ENCODE results near the gene PLD4. TPM values are rescaled to one million over a fixed set of nuclear protein-coding genes. Genes with fewer than 3 reads are reported as not detected.
A peak's percentile ranks its signal among the peaks of the same experiment; 100 is the strongest.
"Not testable (repeated sequence)": the region's sequence is repeated elsewhere in the genome, so short reads cannot be mapped to it uniquely, and the experiment has no call there.

Gene PLD4
- total RNA-seq, 1 experiment from 2014 or later: not detected

DNA sequence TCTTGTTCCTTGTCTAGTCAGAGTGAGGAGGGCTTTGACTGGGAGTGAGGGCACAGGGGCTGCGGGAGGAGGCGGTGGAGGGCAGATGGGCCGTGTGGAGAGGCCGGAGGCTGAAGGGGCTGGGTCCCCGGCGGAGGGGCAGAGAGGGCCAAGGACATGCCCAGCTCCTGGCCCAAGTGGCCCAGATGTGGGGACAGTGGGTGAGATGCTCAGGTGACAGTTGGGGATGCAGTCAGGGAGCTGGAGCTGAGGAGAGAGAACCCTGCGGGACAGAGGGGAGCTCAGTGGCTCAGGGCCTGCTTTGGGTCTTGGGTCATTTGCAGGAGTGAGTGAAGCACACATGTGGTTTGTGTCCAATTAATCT, 26.5 kb upstream of the PLD4 start:
- no peak for DNase-seq (ENCODE audit: extremely low read depth, low read depth)

- no peak for DNase-seq (ENCODE audit: extremely low read depth, low read depth)
These were observed 25.7 kb upstream of the PLD4 start for GRCh38 chr14:104898870-104899510.

DNA sequence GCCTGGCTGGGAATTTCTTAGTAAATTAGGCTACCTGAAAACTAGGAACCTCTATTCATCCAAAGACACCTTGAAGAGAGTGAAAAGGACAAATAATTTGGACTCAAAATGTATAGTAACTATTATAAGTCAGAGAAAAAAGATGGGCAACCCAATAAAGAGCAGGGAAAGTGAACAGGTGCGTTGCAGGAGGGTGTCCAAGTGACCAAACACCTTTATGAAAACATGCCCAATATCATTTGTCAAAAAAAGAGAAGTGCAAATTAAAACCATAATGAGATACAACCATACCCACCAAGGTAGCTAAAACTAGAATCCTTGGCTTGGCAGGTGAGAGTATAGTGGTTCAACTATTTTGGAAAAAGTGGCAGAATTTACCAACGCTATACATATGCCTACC, 24.9 kb upstream of the PLD4 start:
- no peak for DNase-seq (ENCODE audit: extremely low read depth, low read depth)

- no peak for DNase-seq (ENCODE audit: extremely low read depth, low read depth)
These were observed 23.8 kb upstream of the PLD4 start for GRCh38 chr14:104900639-104901512.

GRCh38 chr14:104903990-104904389, 20.7 kb upstream of the PLD4 start:
- no peak for DNase-seq (ENCODE audit: extremely low read depth, low read depth)

GRCh38 chr14:104904650-104905578, 19.8 kb upstream of the PLD4 start:
- not testable (repeated sequence) for DNase-seq (ENCODE audit: extremely low read depth, low read depth)

DNA sequence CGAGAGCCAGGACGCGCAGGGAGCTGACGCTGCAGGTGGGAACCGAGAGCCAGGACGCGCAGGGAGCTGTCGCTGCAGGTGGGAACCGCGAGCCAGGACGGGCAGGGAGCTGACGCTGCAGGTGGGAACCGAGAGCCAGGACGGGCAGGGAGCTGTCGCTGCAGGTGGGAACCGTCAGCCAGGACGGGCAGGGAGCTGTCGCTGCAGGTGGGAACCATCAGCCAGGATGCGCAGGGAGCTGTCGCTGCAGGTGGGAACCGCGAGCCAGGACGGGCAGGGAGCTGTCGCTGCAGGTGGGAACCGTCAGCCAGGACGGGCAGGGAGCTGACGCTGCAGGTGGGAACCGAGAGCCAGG, 19.1 kb upstream of the PLD4 start:
- not testable (repeated sequence) for DNase-seq (ENCODE audit: extremely low read depth, low read depth)

- DNase-seq (ENCODE audit: extremely low read depth, low read depth): no peak
These were observed 16.4 kb upstream of the PLD4 start for GRCh38 chr14:104908303-104908702.

DNA sequence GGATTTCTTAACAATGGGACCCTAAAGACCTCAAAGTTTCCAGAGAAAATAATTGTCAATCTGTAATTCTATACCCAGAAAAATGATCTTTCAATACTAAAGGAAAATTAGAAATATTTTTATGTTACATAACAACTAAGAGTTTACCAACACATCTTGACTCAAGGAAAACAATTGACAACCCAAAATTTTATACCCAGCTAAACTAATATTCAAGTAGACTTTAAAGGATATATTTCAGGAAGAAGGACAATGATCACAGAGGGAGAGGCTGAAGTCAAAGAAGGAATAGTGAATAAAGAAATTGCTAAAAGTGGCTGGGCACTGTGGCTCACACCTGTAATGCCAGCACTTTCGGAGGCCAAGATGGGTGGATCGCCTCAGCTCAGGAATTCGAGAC, 12.6 kb upstream of the PLD4 start:
- no peak for DNase-seq (ENCODE audit: extremely low read depth, low read depth)

GRCh38 chr14:104913435-104913834, 11.2 kb upstream of the PLD4 start:
- DNase-seq (ENCODE audit: extremely low read depth, low read depth): no peak

GRCh38 chr14:104917116-104917515, 7.6 kb upstream of the PLD4 start:
- no peak for DNase-seq (ENCODE audit: extremely low read depth, low read depth)

GRCh38 chr14:104917993-104918392, 6.7 kb upstream of the PLD4 start:
- no peak for DNase-seq (ENCODE audit: extremely low read depth, low read depth)

GRCh38 chr14:104919152-104919992, 5.3 kb upstream of the PLD4 start:
- not testable (repeated sequence) for DNase-seq (ENCODE audit: extremely low read depth, low read depth)

- peak; percentile 34 for DNase-seq (ENCODE audit: extremely low read depth, low read depth)
These were observed 4.7 kb upstream of the PLD4 start for GRCh38 chr14:104919993-104920315.

GRCh38 chr14:104923640-104924420, 849 bp upstream of the PLD4 start:
- DNase-seq (ENCODE audit: extremely low read depth, low read depth): no peak

DNA sequence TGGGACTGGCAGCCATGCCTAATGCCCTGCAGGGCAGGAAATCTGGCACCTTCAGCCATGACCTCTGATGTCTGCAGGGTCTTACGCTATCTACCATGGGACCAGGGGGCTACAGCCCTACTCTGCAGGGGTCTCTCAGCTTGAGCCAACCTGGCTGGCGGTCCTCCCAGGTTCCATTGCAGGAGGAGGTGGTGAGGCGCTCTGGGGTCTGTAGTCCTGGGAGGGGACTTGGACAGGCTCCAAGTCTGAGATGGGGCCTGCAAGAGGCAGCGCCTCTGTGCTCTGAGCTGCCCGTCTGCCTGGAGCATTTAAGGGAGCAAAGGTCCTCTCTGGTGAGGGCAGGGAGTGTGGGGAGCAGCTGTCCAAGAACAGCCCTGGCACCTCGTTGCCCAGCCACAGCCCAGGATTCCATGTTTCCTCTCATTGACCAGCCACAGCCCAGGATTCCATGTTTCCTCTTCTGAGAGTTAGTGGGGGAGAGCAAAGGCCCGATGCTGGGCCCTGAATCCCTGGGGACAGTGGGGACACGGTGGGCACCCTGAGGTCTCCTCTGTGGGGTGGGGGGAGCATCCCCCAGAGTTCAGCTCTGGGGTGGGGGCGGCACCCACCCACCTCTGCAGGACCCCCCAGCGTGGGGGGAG, 655 bp downstream of the PLD4 start:
- DNase-seq (ENCODE audit: extremely low read depth, low read depth): no peak

DNA sequence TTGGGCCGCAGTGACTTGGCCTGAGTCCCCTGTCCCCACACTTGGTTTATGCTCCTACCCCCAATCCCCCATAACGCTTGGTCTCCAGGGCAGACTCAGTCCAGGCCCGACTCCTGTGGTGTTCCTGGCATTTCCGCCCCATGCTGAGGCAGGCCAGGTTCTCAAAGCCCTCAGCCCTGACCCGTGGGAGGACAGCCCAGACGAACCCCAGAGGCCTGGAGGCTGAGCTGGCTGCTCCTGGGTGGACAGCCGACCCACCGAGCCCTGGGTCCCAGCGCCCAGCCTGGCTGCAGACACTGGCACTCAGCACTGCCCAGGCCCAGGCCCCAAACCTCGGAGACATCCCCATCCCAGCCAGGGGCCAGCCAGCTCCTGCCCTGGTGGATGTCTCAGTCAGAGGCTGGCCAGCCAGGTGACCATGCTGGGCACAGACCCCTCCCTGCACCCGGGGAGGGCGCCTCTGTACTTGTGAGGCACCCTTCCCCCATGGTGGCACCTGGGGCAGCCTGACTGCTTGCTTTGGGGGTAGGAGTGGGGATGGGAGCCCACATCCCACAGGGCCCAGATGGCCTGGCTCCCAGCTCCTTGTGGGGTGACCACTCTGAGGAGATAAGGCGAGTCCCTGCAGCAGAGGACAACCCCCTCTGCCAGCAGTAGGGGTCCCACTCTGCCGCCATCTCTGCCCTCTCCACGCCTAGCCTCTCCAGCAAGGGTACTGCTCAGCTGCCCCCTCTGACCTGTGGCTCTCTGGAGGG, 1.4 kb downstream of the PLD4 start:
- no peak for DNase-seq (ENCODE audit: extremely low read depth, low read depth)

GRCh38 chr14:104926619-104927431, 2.1 kb downstream of the PLD4 start:
- DNase-seq (ENCODE audit: extremely low read depth, low read depth): no peak
